ENCODE measurements around the gene WWC1. TPM values are rescaled to one million over a fixed set of nuclear protein-coding genes. Genes with fewer than 3 reads are reported as not detected.

Gene WWC1
- total RNA-seq, 1 experiment from 2014 or later = 97.7 TPM

GRCh38 chr5:168374532-168374931, 83.1 kb downstream of the WWC1 start:
- CTCF ChIA-PET = no interaction called here
- TF ChIP-seq EZH2 (IDR thresholded peaks at IDR 0.05; ENCODE audit: low read depth) = no peak
- TF ChIP-seq CTCF (conservative IDR thresholded peaks at IDR 0.05) = no peak
- H3K79me2 ChIP-seq (ENCODE audit: low read depth) = peaks cover 81% of the 10 kb centered on the region
- H3K4me1 ChIP-seq (replicated peaks; ENCODE audit: insufficient read depth) = no peaks in the 10 kb centered on the region
- no peak for DNase-seq
- intact Hi-C loops (cut with micrococcal nuclease; ENCODE audit: unreplicated experiment) = no loop called here
- no peaks in the 10 kb centered on the region for H3K27me3 ChIP-seq (ENCODE audit: insufficient read depth, low read depth)
- no peak overlapping the region for H3K4me2 ChIP-seq
- H3K9me3 ChIP-seq (ENCODE audit: insufficient read depth, low read depth) = no peaks in the 10 kb centered on the region
- H2AFZ ChIP-seq = no peak overlapping the region
- H3K36me3 ChIP-seq (ENCODE audit: low read depth) = peaks cover 19% of the 10 kb centered on the region; the same call in 1 of the 2 replicates
- POLR2A ChIA-PET (ENCODE audit: unreplicated experiment) = no interaction called here
- H3K4me3 ChIP-seq = no peak overlapping the region
- no peaks in the 10 kb centered on the region for H3K9me2 ChIP-seq (ENCODE audit: insufficient read depth)
- no peak overlapping the region for H3K27ac ChIP-seq
- H3F3A ChIP-seq (ENCODE audit: insufficient read depth, low read depth) = peaks cover 10% of the 10 kb centered on the region; the same call in 1 of the 2 replicates
- BruUV-seq (replicated peaks) = no TSS peak
- H4K20me1 ChIP-seq (ENCODE audit: insufficient read depth) = 0 out of 2 replicates have a peak, but pooled peaks cover 5% of the 10 kb centered on the region

GRCh38 chr5:168375214-168375613, 83.8 kb downstream of the WWC1 start:
- H3K9me3 ChIP-seq (ENCODE audit: insufficient read depth, low read depth) = no peaks in the 10 kb centered on the region
- H3K27ac ChIP-seq = no peak overlapping the region
- 0 out of 2 replicates have a peak, but pooled peaks cover 5% of the 10 kb centered on the region for H4K20me1 ChIP-seq (ENCODE audit: insufficient read depth)
- no peak overlapping the region for H3K4me3 ChIP-seq
- intact Hi-C loops (cut with micrococcal nuclease; ENCODE audit: unreplicated experiment) = no loop called here
- H3K4me1 ChIP-seq (replicated peaks; ENCODE audit: insufficient read depth) = no peaks in the 10 kb centered on the region
- no peaks in the 10 kb centered on the region for H3K27me3 ChIP-seq (ENCODE audit: insufficient read depth, low read depth)
- peaks cover 10% of the 10 kb centered on the region; the same call in 1 of the 2 replicates for H3F3A ChIP-seq (ENCODE audit: insufficient read depth, low read depth)
- H3K9me2 ChIP-seq (ENCODE audit: insufficient read depth) = no peaks in the 10 kb centered on the region
- ChIA-PET CTCF (no interaction called here), POLR2A (ENCODE audit: unreplicated experiment) (no interaction called here)
- TF ChIP-seq EZH2 (IDR thresholded peaks at IDR 0.05; ENCODE audit: low read depth) (no peak), CTCF (conservative IDR thresholded peaks at IDR 0.05) (no peak)
- BruUV-seq (replicated peaks) = no TSS peak
- peaks cover 16% of the 10 kb centered on the region; the same call in 1 of the 2 replicates for H3K36me3 ChIP-seq (ENCODE audit: low read depth)
- no peak overlapping the region for H2AFZ ChIP-seq
- no peak overlapping the region for H3K4me2 ChIP-seq
- DNase-seq = no peak
- peaks cover 80% of the 10 kb centered on the region for H3K79me2 ChIP-seq (ENCODE audit: low read depth)

- no TSS peak for BruUV-seq (replicated peaks)
- no peaks in the 10 kb centered on the region for H3K9me3 ChIP-seq (ENCODE audit: insufficient read depth, low read depth)
- intact Hi-C loops (cut with micrococcal nuclease; ENCODE audit: unreplicated experiment) = no loop called here
- no peak overlapping the region for H3K27ac ChIP-seq
- no peaks in the 10 kb centered on the region for H3K9me2 ChIP-seq (ENCODE audit: insufficient read depth)
- peaks cover 10% of the 10 kb centered on the region; the same call in 1 of the 2 replicates for H3F3A ChIP-seq (ENCODE audit: insufficient read depth, low read depth)
- 0 out of 2 replicates have a peak, but pooled peaks cover 5% of the 10 kb centered on the region for H4K20me1 ChIP-seq (ENCODE audit: insufficient read depth)
- H2AFZ ChIP-seq = no peak overlapping the region
- peaks cover 80% of the 10 kb centered on the region for H3K79me2 ChIP-seq (ENCODE audit: low read depth)
- H3K36me3 ChIP-seq (ENCODE audit: low read depth) = peaks cover 13% of the 10 kb centered on the region; the same call in 1 of the 2 replicates
- H3K4me2 ChIP-seq = no peak overlapping the region
- POLR2A ChIA-PET (ENCODE audit: unreplicated experiment) = no interaction called here
- TF ChIP-seq CTCF (conservative IDR thresholded peaks at IDR 0.05) = no peak
- no peak for TF ChIP-seq EZH2 (IDR thresholded peaks at IDR 0.05; ENCODE audit: low read depth)
- no peak for DNase-seq
- H3K27me3 ChIP-seq (ENCODE audit: insufficient read depth, low read depth) = no peaks in the 10 kb centered on the region
- CTCF ChIA-PET = no interaction called here
- no peak overlapping the region for H3K4me3 ChIP-seq
- no peaks in the 10 kb centered on the region for H3K4me1 ChIP-seq (replicated peaks; ENCODE audit: insufficient read depth)
Measured at GRCh38 chr5:168377525-168377924, 86.1 kb downstream of the WWC1 start.

Measured in PC-9 (cell line).